Posterior vena cava (tissue), 2 donors: ENCODE measurements around the gene TAS2R10. TPM values are rescaled to one million over a fixed set of nuclear protein-coding genes. Genes with fewer than 3 reads are reported as not detected.

Experiments used
- DNase-seq: peaks from one replicate; pipeline ENCODE4 v3.0.0-alpha.2; 2020; ENCODE audit warnings: low spot score
- intact Hi-C, 2 donors: fragments of 100-400 bp; cut with DNase I; formaldehyde crosslinking; loops; one replicate each; pipeline versions ENCODE4 v1.14.1 to v1.14.2; 2022 to 2023
- long read RNA-seq, 2 donors: library from polyadenylated mRNA; unstranded; transcript quantifications; one replicate each; pipeline ENCODE4 v2.0.0, GENCODE V29; 2020 to 2021
- total RNA-seq, 2 donors: library from RNA; stranded (reverse); fragmentation: NEBNext Ultra II Directional; extraction: Animal tissue kit (Norgen Biotek cat#: 25700); gene quantifications; one replicate each; pipeline ENCODE4 v1.2.1, GENCODE V29; 2021
- donor health status: DM: yes; HTN: yes; CAD: no.
- donor health status: DM: yes; HTN: yes; CAD: no.

The TAS2R10 gene
- 1 to 10 TPM in 1 of 2 donors, under 1 TPM in 1; 0.76 to 1.2 TPM for total RNA-seq
- long read RNA-seq, donor 1: 0 reads
- long read RNA-seq, donor 2: 0 reads

GRCh38 chr12:10826258-10826657 lies at the start of gene TAS2R10:
Gene TAS2R10 (minus strand): TSS chr12:10826358. CDS start chr12:10826269, 89 bp downstream.
- DNase-seq: no peak
- intact Hi-C loops: no loop called here

- intact Hi-C loops: no loop called here
- DNase-seq: no peak
Measured at GRCh38 chr12:10873378-10873777, 47.2 kb upstream of the TAS2R10 start.

GRCh38 chr12:10867381-10867780 lies 41.2 kb upstream of the TAS2R10 start:
- intact Hi-C loops: no loop called here
- DNase-seq: no peak

- no peak for DNase-seq
- intact Hi-C loops: no loop called here
Measured at GRCh38 chr12:10863512-10864218, 37.5 kb upstream of the TAS2R10 start.

- intact Hi-C loops: no loop called here
- no peak for DNase-seq
Measured at GRCh38 chr12:10861366-10861765, 35.2 kb upstream of the TAS2R10 start.

GRCh38 chr12:10855807-10856206 lies 29.6 kb upstream of the TAS2R10 start:
- intact Hi-C loops: no loop called here
- DNase-seq: no peak

- intact Hi-C loops: no loop called here
- no peak for DNase-seq
Measured at GRCh38 chr12:10853776-10854175, 27.6 kb upstream of the TAS2R10 start.

- no peak for DNase-seq
- intact Hi-C loops: no loop called here
Measured at GRCh38 chr12:10851243-10851858, 25.2 kb upstream of the TAS2R10 start.

GRCh38 chr12:10849425-10849878 lies 23.3 kb upstream of the TAS2R10 start, which contains the start of gene PRR4:
Gene PRR4 (minus strand): TSS chr12:10849475. CDS start chr12:10849437, 38 bp downstream.
- intact Hi-C loops: no loop called here
- no peak for DNase-seq

GRCh38 chr12:10847744-10848143 lies 21.6 kb upstream of the TAS2R10 start:
- intact Hi-C loops: no loop called here
- no peak for DNase-seq

GRCh38 chr12:10842862-10843261 lies 16.7 kb upstream of the TAS2R10 start:
- intact Hi-C loops: no loop called here
- DNase-seq: no peak

GRCh38 chr12:10838461-10838860 lies 12.3 kb upstream of the TAS2R10 start:
- intact Hi-C loops: no loop called here
- DNase-seq: no peak

- no peak for DNase-seq
- intact Hi-C loops: no loop called here
Measured at GRCh38 chr12:10829994-10830393, 3.8 kb upstream of the TAS2R10 start.

- intact Hi-C loops: no loop called here
- no peak for DNase-seq
Measured at GRCh38 chr12:10824957-10825356, 1.2 kb downstream of the TAS2R10 start.

- intact Hi-C loops: no loop called here
- DNase-seq: no peak
Measured at GRCh38 chr12:10811883-10812536, 14.1 kb downstream of the TAS2R10 start.

GRCh38 chr12:10810068-10810467 lies 16.1 kb downstream of the TAS2R10 start, which contains the start of gene TAS2R9:
Gene TAS2R9 (minus strand): TSS chr12:10810168. CDS start chr12:10810075, 93 bp downstream.
- DNase-seq: no peak
- intact Hi-C loops: no loop called here

GRCh38 chr12:10807186-10807585 lies 19.0 kb downstream of the TAS2R10 start, which contains the start of gene TAS2R8:
Gene TAS2R8 (minus strand): TSS chr12:10807286. CDS start chr12:10806980, 306 bp downstream.
- intact Hi-C loops: no loop called here
- DNase-seq: no peak

GRCh38 chr12:10802587-10802986 lies 23.6 kb downstream of the TAS2R10 start, which contains the start of gene TAS2R7:
Gene TAS2R7 (minus strand): TSS chr12:10802627. CDS start chr12:10802570, 57 bp downstream.
- DNase-seq: no peak
- intact Hi-C loops: no loop called here

- intact Hi-C loops: no loop called here
- no peak for DNase-seq
Measured at GRCh38 chr12:10801741-10802140, 24.4 kb downstream of the TAS2R10 start.

- intact Hi-C loops: no loop called here
- no peak for DNase-seq
Measured at GRCh38 chr12:10794222-10794621, 31.9 kb downstream of the TAS2R10 start.
